Measurements from ENCODE around the gene PM20D1.

Gene PM20D1

GRCh38 chr1:205811660-205812059, 38.3 kb downstream of the PM20D1 start:
- H3K4me3 ChIP-seq (ENCODE audit: control insufficient read depth, low read depth, low read length): peak overlapping the region; percentile 94
- DNase-seq (ENCODE audit: low read depth): no peak
- TF ChIP-seq CTCF (IDR thresholded peaks at IDR 0.05; ENCODE audit: control insufficient read depth, insufficient read depth, low read depth, low read length, missing control alignments): no peak

- TF ChIP-seq CTCF (IDR thresholded peaks at IDR 0.05; ENCODE audit: control insufficient read depth, insufficient read depth, low read depth, low read length, missing control alignments): peak; percentile 27
- DNase-seq (ENCODE audit: low read depth): no peak
- H3K4me3 ChIP-seq (ENCODE audit: control insufficient read depth, low read depth, low read length): no peak overlapping the region
Observed at GRCh38 chr1:205810448-205811157, 39.3 kb downstream of the PM20D1 start.

- TF ChIP-seq CTCF (IDR thresholded peaks at IDR 0.05; ENCODE audit: control insufficient read depth, insufficient read depth, low read depth, low read length, missing control alignments): no peak
- no peak overlapping the region for H3K4me3 ChIP-seq (ENCODE audit: control insufficient read depth, low read depth, low read length)
- DNase-seq (ENCODE audit: low read depth): no peak
Observed at GRCh38 chr1:205809942-205810345, 40.0 kb downstream of the PM20D1 start.

- no peak for TF ChIP-seq CTCF (IDR thresholded peaks at IDR 0.05; ENCODE audit: control insufficient read depth, insufficient read depth, low read depth, low read length, missing control alignments)
Observed at GRCh38 chr1:205809469-205809868, 40.5 kb downstream of the PM20D1 start.

DNA sequence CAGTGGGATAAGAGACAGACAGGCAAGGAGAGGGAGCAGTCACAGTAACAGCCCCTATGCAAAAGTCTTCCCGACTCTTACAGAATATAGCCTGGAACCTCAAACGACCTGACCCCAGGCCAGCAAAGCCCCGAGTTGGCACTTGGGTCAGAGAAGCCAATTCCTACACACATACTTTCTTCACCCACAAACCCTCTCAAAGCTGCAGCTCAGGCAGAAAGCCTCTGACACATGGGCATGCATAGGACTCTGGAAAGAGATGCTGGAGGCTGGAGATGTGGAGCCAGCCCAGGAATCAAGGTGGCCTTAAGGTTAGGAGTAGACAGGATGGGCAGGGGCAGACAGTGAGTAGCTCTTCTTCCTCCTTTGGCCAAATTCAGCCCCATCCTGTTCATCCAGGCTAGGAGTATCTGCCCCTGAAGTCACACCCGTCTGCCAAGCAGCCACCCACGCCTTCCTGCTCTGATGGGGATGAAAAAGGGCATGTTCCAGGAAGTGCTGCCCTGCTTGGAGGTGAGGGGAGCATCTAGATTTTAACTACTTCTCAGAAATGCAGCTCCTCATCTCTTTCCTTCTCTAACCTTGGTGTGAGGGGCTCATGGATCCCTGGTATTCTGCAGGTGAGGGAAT, 44.7 kb downstream of the PM20D1 start:
- H3K4me3 ChIP-seq (ENCODE audit: control insufficient read depth, low read depth, low read length): no peak overlapping the region
- DNase-seq (ENCODE audit: low read depth): no peak
- TF ChIP-seq CTCF (IDR thresholded peaks at IDR 0.05; ENCODE audit: control insufficient read depth, insufficient read depth, low read depth, low read length, missing control alignments): no peak

More at GRCh38 chr1:205809469-205809868, 40.5 kb downstream of the PM20D1 start:
- no peak for DNase-seq (ENCODE audit: low read depth)
- H3K4me3 ChIP-seq (ENCODE audit: control insufficient read depth, low read depth, low read length): no peak overlapping the region

GRCh38 chr1:205804605-205805004, 45.3 kb downstream of the PM20D1 start:
- H3K4me3 ChIP-seq (ENCODE audit: control insufficient read depth, low read depth, low read length): no peak overlapping the region
- TF ChIP-seq CTCF (IDR thresholded peaks at IDR 0.05; ENCODE audit: control insufficient read depth, insufficient read depth, low read depth, low read length, missing control alignments): no peak
- DNase-seq (ENCODE audit: low read depth): no peak
